Astrocyte of the cerebellum (primary cell): ENCODE measurements around the gene ST3GAL3.

Experiments
- DNase-seq: peaks from one replicate; pipeline ENCODE4 v3.0.0-alpha.2; 2011; ENCODE audit warnings: low read depth
- H3K4me3 ChIP-seq: 2 replicates; pipeline ENCODE4 v1.5.1; 2011; ENCODE audit warnings: mild to moderate bottlenecking, low read depth, low read length, moderate library complexity
- CTCF ChIP-seq: IDR thresholded peaks from 2 replicates; pipeline ENCODE4 v1.5.1; 2012; ENCODE audit warnings: low read length, low read depth, moderate library complexity, mild to moderate bottlenecking; ENCODE audit errors: missing control alignments
- in situ Hi-C: cut with HindIII; loops from 2 replicates; pipeline ENCODE4 v1.10.0; 2017; ENCODE audit warnings: low sequenced_read_pairs

Gene ST3GAL3

GRCh38 chr1:43954036-43954435, 246.7 kb downstream of the ST3GAL3 start:
- TF ChIP-seq CTCF, result no peak
- DNase-seq, result no peak
- in situ Hi-C loops, result no loop called here
- H3K4me3 ChIP-seq, result no peak overlapping the region

- in situ Hi-C loops, result no loop called here
- H3K4me3 ChIP-seq, result no peak overlapping the region
- DNase-seq, result no peak
- no peak for TF ChIP-seq CTCF
Measured at GRCh38 chr1:43956234-43956633, 248.9 kb downstream of the ST3GAL3 start.

DNA sequence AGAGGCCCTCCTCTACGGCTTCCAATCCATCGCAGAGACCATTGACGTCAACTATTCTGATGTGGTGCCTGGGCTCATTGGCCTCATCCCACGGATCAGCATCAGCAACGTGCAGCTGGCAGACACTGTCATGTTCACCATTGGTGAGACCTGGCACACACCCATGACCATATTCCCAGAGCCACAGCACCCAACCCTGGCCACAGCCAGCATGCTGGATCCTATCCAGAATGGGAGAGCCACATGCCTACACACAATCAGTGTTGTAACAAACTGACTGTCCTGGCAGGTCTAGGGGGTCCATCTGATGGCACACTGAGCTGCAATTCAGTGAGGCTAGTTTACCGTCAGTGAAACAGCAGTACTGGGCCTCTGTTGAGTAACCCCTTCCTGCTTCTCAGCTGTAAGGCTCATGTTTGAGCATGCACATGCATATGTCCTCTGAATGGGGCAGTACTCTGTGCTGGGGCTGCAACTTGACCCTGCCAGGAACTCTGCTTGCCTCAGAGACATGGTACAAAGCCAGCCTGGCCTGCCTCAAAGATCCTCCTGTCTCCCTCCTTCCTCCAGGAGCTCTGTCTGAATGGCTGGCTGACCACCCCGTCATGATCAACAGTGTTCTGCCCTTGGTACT, 250.2 kb downstream of the ST3GAL3 start:
- in situ Hi-C loops, result no loop called here
- H3K4me3 ChIP-seq, result no peak overlapping the region
- no peak for DNase-seq
- TF ChIP-seq CTCF, result no peak

DNA sequence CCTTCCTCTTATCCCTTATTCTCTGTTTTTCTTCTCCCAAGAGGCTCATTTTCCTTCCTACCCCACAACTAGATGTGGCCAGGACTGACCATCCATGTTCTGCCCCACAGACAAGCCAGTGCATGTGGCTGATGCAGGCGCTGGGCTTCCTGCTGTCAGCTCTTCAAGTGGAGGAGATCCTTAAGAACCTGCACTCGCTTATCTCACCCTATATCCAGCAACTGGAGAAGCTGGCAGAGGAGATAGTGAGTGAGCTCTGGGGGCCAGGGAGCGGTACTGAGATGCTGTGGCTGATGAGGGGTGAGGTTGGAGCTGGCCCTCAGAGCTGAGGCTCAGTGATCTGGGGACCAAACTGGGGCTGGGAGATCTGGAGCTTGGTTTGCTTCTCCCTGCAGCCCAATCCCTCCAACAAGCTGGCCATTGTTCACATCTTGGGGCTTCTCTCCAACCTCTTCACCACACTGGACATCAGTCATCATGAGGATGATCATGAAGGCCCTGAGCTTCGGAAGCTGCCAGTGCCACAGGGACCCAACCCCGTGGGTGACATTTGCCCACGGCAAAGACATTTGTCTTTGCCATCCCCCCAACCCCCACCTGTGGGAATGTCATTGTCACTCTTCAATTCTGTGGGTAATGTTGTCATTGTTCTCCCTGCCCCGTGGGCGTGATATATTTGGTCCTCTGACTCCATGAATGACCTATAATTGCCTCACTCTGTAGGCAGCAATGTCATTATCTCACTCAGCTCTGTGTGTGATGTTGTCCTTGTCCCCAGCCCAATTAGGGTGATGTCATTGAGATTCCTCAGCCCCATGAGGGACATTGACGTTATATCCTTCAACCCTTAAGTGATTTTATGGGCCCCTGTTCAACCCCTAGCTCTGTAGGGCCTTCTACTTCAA, 251.3 kb downstream of the ST3GAL3 start:
- no peak for TF ChIP-seq CTCF
- H3K4me3 ChIP-seq, result no peak overlapping the region
- in situ Hi-C loops, result no loop called here
- no peak for DNase-seq

- no peak for DNase-seq
- no peak for TF ChIP-seq CTCF
- no peak overlapping the region for H3K4me3 ChIP-seq
- in situ Hi-C loops, result no loop called here
Measured at GRCh38 chr1:43960798-43961197, 253.5 kb downstream of the ST3GAL3 start.

GRCh38 chr1:43961692-43962091, 254.4 kb downstream of the ST3GAL3 start:
- in situ Hi-C loops, result no loop called here
- DNase-seq, result no peak
- no peak overlapping the region for H3K4me3 ChIP-seq
- TF ChIP-seq CTCF, result no peak
